Large intestine (tissue), 3 donors: ENCODE measurements around the gene PDIA5. TPM values are rescaled to one million over a fixed set of nuclear protein-coding genes. Genes with fewer than 3 reads are reported as not detected.
"Not testable (repeated sequence)": the region's sequence is repeated elsewhere in the genome, so short reads cannot be mapped to it uniquely, and the experiment has no call there.

Experiments
- DNase-seq, 2 donors: peaks; one replicate each; pipeline versions ENCODE4 v3.0.0 to v3.0.0-alpha.2; 2013
- H3K27ac ChIP-seq: one replicate; pipeline ENCODE4 v1.5.1; 2013; ENCODE audit warnings: low read length
- H3K27me3 ChIP-seq: 2 replicates; pipeline ENCODE4 v1.6.1; 2013; ENCODE audit warnings: low read length; ENCODE audit not compliant: control insufficient read depth, insufficient read depth
- H3K36me3 ChIP-seq: 2 replicates; pipeline ENCODE4 v1.6.1; 2013; ENCODE audit warnings: low read length; ENCODE audit not compliant: control insufficient read depth, insufficient read depth
- H3K4me1 ChIP-seq: one replicate; pipeline ENCODE4 v1.6.1; 2013; ENCODE audit warnings: low read length; ENCODE audit not compliant: control insufficient read depth, insufficient read depth
- H3K4me3 ChIP-seq: one replicate; pipeline ENCODE4 v1.5.1; 2013; ENCODE audit warnings: low read length
- H3K9me3 ChIP-seq: one replicate; pipeline ENCODE4 v1.6.1; 2013; ENCODE audit warnings: mild to moderate bottlenecking, low read depth, low read length, moderate library complexity; ENCODE audit not compliant: control insufficient read depth
- WGBS: methylation state at CpG from one replicate; pipeline ENCODE4 v1.1.5; 2013; ENCODE audit warnings: low lambda C conversion rate; ENCODE audit not compliant: insufficient coverage; 5-methylcytosine and 5-hydroxymethylcytosine counted together
- polyA plus RNA-seq: library from polyadenylated mRNA; unstranded; fragments of 120-200 nt; gene quantifications from one replicate; pipeline ENCODE4 v1.2.1, GENCODE V29; 2013

The PDIA5 gene
- polyA plus RNA-seq, 1 donor, result 39.6 TPM

- Histone ChIP-seq H3K27me3 (no peaks in the 10 kb centered on the region), H3K27ac (no peak overlapping the region), H3K4me3 (no peak overlapping the region), H3K9me3 (no peaks in the 10 kb centered on the region), H3K4me1 (no peaks in the 10 kb centered on the region), H3K36me3 (peaks cover 84% of the 10 kb centered on the region)
- no peak for DNase-seq
- WGBS, result 80% methylated on average over 1 of the region's 2 CpGs
These were observed 35.4 kb downstream of the PDIA5 start for GRCh38 chr3:123102249-123102648.

DNA sequence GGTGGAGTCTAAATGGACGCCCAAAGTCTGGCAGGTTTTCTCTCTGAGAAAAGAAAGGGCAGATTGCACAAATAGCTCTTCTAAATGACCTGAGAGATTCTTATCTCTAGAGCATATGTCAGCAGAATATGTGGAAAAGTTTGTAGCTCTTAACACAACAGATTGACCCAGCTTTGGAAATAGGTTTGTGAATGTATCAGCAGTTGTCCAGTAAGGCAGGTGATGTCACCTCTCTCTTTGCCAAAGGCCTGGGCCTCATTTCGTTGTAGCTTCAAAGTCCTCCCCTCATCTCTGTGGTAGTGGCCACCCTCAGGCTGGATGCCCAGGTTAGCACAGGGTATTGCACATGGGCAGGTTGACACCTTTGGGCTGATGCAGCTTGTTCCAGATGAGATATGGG lies 36.0 kb downstream of the PDIA5 start:
- no CpG with 5 or more reads among the region's 2 CpGs for WGBS
- H3K27ac ChIP-seq, result peak overlapping the region; percentile 38
- no peaks in the 10 kb centered on the region for H3K4me1 ChIP-seq

DNA sequence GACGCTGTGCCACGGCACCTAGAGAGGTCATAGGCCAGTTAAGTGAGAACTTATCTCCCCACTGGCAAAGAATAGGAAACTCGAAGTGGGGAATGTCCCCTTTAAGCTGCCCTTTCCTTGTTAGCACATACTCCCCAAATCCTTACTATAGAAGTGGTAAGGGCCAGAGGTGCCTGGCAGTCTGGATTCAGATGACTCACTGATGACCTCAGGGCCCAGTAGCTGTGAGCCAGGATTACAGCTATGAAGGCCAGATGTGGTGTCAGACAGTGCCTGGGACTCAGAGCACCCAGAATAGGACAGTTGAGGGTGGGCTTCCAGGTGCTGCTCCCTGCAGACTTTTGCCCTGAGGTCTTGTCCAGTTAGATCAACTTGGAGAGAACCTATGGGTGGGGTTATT lies 37.7 kb downstream of the PDIA5 start:
- H3K4me3 ChIP-seq, result no peak overlapping the region
- H3K27ac ChIP-seq, result no peak overlapping the region
- DNase-seq, result no peak
- H3K27me3 ChIP-seq, result no peaks in the 10 kb centered on the region
- peaks cover 75% of the 10 kb centered on the region for H3K36me3 ChIP-seq
- H3K4me1 ChIP-seq, result no peaks in the 10 kb centered on the region
- no CpG with 5 or more reads among the region's 3 CpGs for WGBS
- H3K9me3 ChIP-seq, result no peaks in the 10 kb centered on the region

More for the DNA sequence above, 36.0 kb downstream of the PDIA5 start:
- no peaks in the 10 kb centered on the region for H3K27me3 ChIP-seq
- no peak overlapping the region for H3K4me3 ChIP-seq
- H3K36me3 ChIP-seq, result peaks cover 88% of the 10 kb centered on the region
- no peaks in the 10 kb centered on the region for H3K9me3 ChIP-seq
- DNase-seq, result no peak

DNA sequence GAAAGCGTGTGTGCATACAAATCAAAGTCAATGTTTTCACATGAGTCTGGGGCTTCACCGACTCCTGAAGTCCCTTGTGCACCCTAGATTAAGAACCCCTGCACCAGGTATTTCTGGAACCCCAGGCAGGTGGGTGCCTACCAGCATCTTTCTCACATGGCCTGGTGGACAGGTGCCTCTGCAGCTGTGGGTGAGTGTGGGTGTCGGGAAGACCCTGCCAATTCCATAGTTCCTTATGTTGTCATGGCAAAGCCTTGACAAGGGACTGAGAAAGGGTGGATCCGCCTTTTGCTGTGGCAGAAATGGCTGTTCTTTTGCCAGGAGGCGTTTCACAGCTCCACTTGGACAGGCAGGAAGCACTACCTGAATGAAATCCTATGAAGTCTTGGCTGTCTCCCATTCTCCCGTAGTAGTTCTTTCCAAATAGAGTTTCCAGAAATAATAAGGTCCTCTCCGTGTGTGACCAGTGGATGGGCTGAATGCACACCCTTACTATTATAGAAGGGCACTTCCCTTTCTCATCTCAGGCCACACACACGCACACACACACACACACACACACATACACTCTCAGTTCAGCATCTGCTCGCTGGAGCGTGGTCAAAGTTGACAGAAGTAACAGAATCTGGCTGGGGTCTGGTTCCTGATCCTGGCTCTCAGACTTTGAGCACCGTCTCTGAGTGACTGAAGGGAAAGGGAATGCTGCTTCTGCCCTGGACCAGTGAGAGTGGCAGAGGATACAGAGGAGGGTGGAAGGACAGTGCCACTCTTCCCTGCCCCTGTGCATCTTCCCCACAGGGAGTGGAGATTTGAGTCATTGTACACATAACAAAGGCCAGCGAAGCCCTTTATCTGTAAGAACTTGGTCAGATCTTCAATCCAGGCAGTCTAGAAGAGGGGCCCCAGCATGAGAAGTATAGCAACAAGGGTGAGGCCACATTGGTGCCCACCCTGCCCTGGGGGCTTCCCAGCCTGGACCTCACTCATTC lies 38.7 kb downstream of the PDIA5 start:
- Histone ChIP-seq H3K9me3 (no peaks in the 10 kb centered on the region), H3K36me3 (peaks cover 72% of the 10 kb centered on the region), H3K27me3 (no peaks in the 10 kb centered on the region), H3K27ac (no peak overlapping the region), H3K4me3 (no peak overlapping the region), H3K4me1 (no peaks in the 10 kb centered on the region)
- WGBS, result no CpG with 5 or more reads among the region's 12 CpGs
- no peak for DNase-seq

GRCh38 chr3:123110282-123110975 lies 43.6 kb downstream of the PDIA5 start:
- no peak for DNase-seq
- no CpG with 5 or more reads among the region's 19 CpGs for WGBS
- H3K36me3 ChIP-seq, result peaks cover 60% of the 10 kb centered on the region

GRCh38 chr3:123110976-123111615 lies 44.3 kb downstream of the PDIA5 start:
- H3K4me3 ChIP-seq, result no peak overlapping the region
- WGBS, result 100% methylated on average over 1 of the region's 11 CpGs

More at GRCh38 chr3:123110282-123110975, 43.6 kb downstream of the PDIA5 start:
- Histone ChIP-seq H3K4me3 (no peak overlapping the region), H3K27me3 (no peaks in the 10 kb centered on the region), H3K4me1 (no peaks in the 10 kb centered on the region), H3K9me3 (no peaks in the 10 kb centered on the region), H3K27ac (no peak overlapping the region)

DNA sequence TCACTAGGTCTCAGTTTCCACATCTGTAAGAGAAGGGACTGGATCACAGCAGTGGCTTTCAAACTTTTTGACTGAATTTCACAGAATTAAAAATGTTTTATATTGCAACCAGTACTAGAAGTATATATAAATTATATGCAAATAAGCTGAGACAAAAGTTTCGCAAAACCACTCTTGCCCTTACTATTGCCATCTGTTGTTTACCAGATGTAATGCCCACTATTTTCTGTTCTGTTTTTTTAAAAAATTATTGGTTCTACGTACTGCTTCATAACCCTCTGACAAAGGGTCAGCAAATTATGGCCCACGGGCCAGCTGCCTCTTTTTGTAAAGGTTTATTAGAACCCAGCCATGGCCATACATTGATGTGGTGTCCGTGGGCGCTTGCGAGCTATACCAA lies 44.8 kb downstream of the PDIA5 start:
- peaks cover 60% of the 10 kb centered on the region for H3K36me3 ChIP-seq
- no peaks in the 10 kb centered on the region for H3K4me1 ChIP-seq
- no peak overlapping the region for H3K4me3 ChIP-seq
- H3K27ac ChIP-seq, result no peak overlapping the region
- WGBS, result 100% methylated on average over 2 of the region's 6 CpGs
- no peaks in the 10 kb centered on the region for H3K27me3 ChIP-seq
- H3K9me3 ChIP-seq, result no peaks in the 10 kb centered on the region
- no peak for DNase-seq

More at GRCh38 chr3:123110976-123111615, 44.3 kb downstream of the PDIA5 start:
- H3K36me3 ChIP-seq, result peaks cover 60% of the 10 kb centered on the region
- H3K27ac ChIP-seq, result no peak overlapping the region
- H3K4me1 ChIP-seq, result no peaks in the 10 kb centered on the region
- no peaks in the 10 kb centered on the region for H3K9me3 ChIP-seq
- no peaks in the 10 kb centered on the region for H3K27me3 ChIP-seq
- no peak for DNase-seq

- Histone ChIP-seq H3K4me3 (no peak overlapping the region), H3K27me3 (no peaks in the 10 kb centered on the region), H3K9me3 (no peaks in the 10 kb centered on the region), H3K4me1 (no peaks in the 10 kb centered on the region), H3K36me3 (peaks cover 57% of the 10 kb centered on the region), H3K27ac (no peak overlapping the region)
- no peak for DNase-seq
- WGBS, result no CpG with 5 or more reads among the region's 5 CpGs
These were observed 45.4 kb downstream of the PDIA5 start for GRCh38 chr3:123112232-123112631.

DNA sequence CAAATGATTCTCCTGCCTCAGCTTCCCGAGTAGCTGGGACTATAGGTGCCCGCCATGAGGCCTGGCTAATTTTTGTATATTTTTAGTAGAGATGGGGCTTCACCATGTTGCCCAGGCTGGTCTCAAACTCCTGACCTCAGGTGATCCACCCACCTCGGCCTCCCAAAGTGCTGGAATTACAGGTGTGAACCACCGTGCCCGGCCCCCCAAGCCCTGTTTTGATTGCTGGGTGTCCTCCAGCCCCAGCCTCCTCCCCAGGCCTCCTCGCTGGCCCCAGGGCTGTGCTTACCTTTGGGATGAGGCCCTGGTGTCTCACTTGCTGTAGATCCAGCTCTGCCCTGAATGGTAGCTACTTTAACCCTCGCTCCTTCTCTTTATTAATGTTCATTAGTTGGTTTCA lies 45.8 kb downstream of the PDIA5 start:
- DNase-seq, H3K27ac ChIP-seq, H3K27me3 ChIP-seq, H3K9me3 ChIP-seq, H3K4me3 ChIP-seq, H3K4me1 ChIP-seq: not testable (repeated sequence)
- no CpG with 5 or more reads among the region's 7 CpGs for WGBS
- peaks cover 55% of the 10 kb centered on the region for H3K36me3 ChIP-seq

- WGBS, result no CpG with 5 or more reads among the region's 5 CpGs
- DNase-seq, result no peak
- H3K36me3 ChIP-seq, result peaks cover 61% of the 10 kb centered on the region
These were observed 47.1 kb downstream of the PDIA5 start for GRCh38 chr3:123113889-123114450.

More at GRCh38 chr3:123113889-123114450, 47.1 kb downstream of the PDIA5 start:
- no peaks in the 10 kb centered on the region for H3K9me3 ChIP-seq
- H3K4me3 ChIP-seq, result no peak overlapping the region
- H3K27me3 ChIP-seq, result no peaks in the 10 kb centered on the region
- no peaks in the 10 kb centered on the region for H3K4me1 ChIP-seq
- no peak overlapping the region for H3K27ac ChIP-seq
